Gastrocnemius medialis (tissue), 4 donors: ENCODE data around the gene DENND5B. TPM values are rescaled to one million over a fixed set of nuclear protein-coding genes. Genes with fewer than 3 reads are reported as not detected.

Source experiments
- ATAC-seq, 2 donors: fragments of 150-250 bp; one replicate each; pipeline ENCODE4 v1.9.1; 2016
- DNase-seq, 2 donors: peaks; one replicate each; pipeline ENCODE4 v3.0.0-alpha.2; 2019
- H3K27ac ChIP-seq, 4 donors: fragments of 200-600 bp; sonication (generic); 1 replicate in 1 of 4; 2 replicates in 3 of 4; pipeline ENCODE4 v1.5.1; 2016 to 2018; ENCODE audit warnings: mild to moderate bottlenecking in 2 of 4, moderate library complexity in 1 of 4
- H3K27me3 ChIP-seq, 3 donors: fragments of 200-600 bp; sonication (generic) in 2 of 3; 1 replicate in 1 of 3; 2 replicates in 2 of 3; pipeline versions ENCODE4 v1.5.1 to v1.6.0; 2016 to 2019; ENCODE audit warnings: mild to moderate bottlenecking in 1 of 3, moderate library complexity in 1 of 3
- H3K36me3 ChIP-seq, 2 donors: fragments of 200-600 bp; sonication (generic) in 1 of 2; one replicate each; pipeline ENCODE4 v1.5.1; 2017 to 2018
- H3K4me1 ChIP-seq, 2 donors: fragments of 200-600 bp; sonication (generic) in 1 of 2; one replicate each; pipeline ENCODE4 v1.5.1; 2016 to 2017; ENCODE audit warnings: mild to moderate bottlenecking in 2 of 2
- H3K4me3 ChIP-seq, 4 donors: fragments of 200-600 bp; sonication (generic) in 3 of 4; 1 replicate in 1 of 4; 2 replicates in 3 of 4; pipeline ENCODE4 v1.5.1; 2016 to 2019; ENCODE audit warnings: mild to moderate bottlenecking in 2 of 4
- H3K9me3 ChIP-seq, 3 donors: fragments of 200-600 bp; sonication (generic) in 2 of 3; 1 replicate in 1 of 3; 2 replicates in 2 of 3; pipeline ENCODE4 v1.5.1; 2016 to 2019
- CTCF ChIP-seq, 5 experiments: fragments of 450-650 bp in 3 of 5; fragments of 200-600 bp in 2 of 5; sonication (generic) in 2 of 5; IDR thresholded peaks in 4 of 5; conservative IDR thresholded peaks in 1 of 5; 1 replicate in 4 of 5; 2 replicates in 1 of 5; pipeline ENCODE4 v1.5.1; 2016 to 2019; ENCODE audit warnings: antibody characterized with exemption in 5 of 5, mild to moderate bottlenecking in 3 of 5, moderate library complexity in 3 of 5
- POLR2A ChIP-seq, 2 donors: fragments of 450-650 bp; IDR thresholded peaks; one replicate each; pipeline ENCODE4 v1.6.1; 2017; ENCODE audit warnings: antibody characterized with exemption in 2 of 2, mild to moderate bottlenecking in 2 of 2, moderate library complexity in 2 of 2
- in situ Hi-C, 4 donors: fragments of 200-750 bp; cut with MboI; loops; one replicate each; pipeline versions ENCODE4 v1.15.0 to v1.8.0; 2017; ENCODE audit warnings: low sequenced_read_pairs in 4 of 4
- intact Hi-C: fragments of 100-400 bp; cut with DNase I; formaldehyde crosslinking; loops from one replicate; pipeline ENCODE4 v1.15.1; 2023; ENCODE audit warnings: low total_unique reads
- total RNA-seq, 4 donors: library from RNA; depleted of rRNA; stranded (reverse); fragments of >200 nt; gene quantifications; one replicate each; pipeline versions ENCODE4 v1.1.0 to v1.2.3, GENCODE V29; 2016

Gene DENND5B
- total RNA-seq, 4 donors from 2014 or later = 12.5 to 33.7 (median 26.7) TPM

DNA sequence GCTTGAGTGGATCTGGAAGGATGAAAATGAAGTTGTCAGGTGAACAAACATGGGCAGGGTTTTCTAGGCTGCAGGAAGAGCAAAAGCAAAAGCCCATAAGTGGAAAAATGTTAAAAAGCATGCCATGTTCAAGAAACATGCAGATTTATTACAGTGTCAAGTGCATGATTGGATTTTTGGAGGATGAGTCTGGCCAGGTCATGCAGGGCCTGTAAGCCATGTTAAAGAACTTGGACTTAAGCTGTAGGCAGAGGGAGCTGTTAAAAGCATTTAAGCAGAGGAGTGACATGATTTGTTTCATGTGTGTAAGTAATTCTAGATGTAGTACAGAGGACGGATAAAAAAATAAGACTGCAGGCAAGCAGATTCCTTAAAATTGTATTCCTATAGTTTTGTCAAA, 248.7 kb downstream of the DENND5B start:
- no peaks in the 10 kb centered on the region for H3K9me3 ChIP-seq
- in situ Hi-C loops = no loop called here
- no peak overlapping the region for H3K27ac ChIP-seq
- ATAC-seq (no peak), DNase-seq (no peak)
- no peak overlapping the region for H3K4me3 ChIP-seq
- H3K36me3 ChIP-seq = no peaks in the 10 kb centered on the region
- no peaks in the 10 kb centered on the region for H3K27me3 ChIP-seq
- no peaks in the 10 kb centered on the region for H3K4me1 ChIP-seq
- no peak for TF ChIP-seq POLR2A (IDR thresholded peaks at IDR 0.05)
- intact Hi-C loops = no loop called here

- no peak overlapping the region for H3K4me3 ChIP-seq
- H3K4me1 ChIP-seq = no peaks in the 10 kb centered on the region
- TF ChIP-seq CTCF (IDR thresholded peaks at IDR 0.05 in 4 of 5, conservative IDR thresholded peaks at IDR 0.05 in 1 of 5) = no peak
- no peak for TF ChIP-seq POLR2A (IDR thresholded peaks at IDR 0.05)
- H3K27me3 ChIP-seq = no peaks in the 10 kb centered on the region
- in situ Hi-C loops (no loop called here), intact Hi-C loops (no loop called here)
- no peak overlapping the region for H3K27ac ChIP-seq
- no peaks in the 10 kb centered on the region for H3K36me3 ChIP-seq
- H3K9me3 ChIP-seq = no peaks in the 10 kb centered on the region
- DNase-seq (no peak), ATAC-seq (no peak)
Observed at GRCh38 chr12:31339831-31340622, 250.9 kb downstream of the DENND5B start.

- ATAC-seq = no peak
- no peaks in the 10 kb centered on the region for H3K27me3 ChIP-seq
- H3K4me3 ChIP-seq = no peak overlapping the region
- no peak for DNase-seq
- intact Hi-C loops = no loop called here
- H3K36me3 ChIP-seq = no peaks in the 10 kb centered on the region
- H3K9me3 ChIP-seq = no peaks in the 10 kb centered on the region
- no peak overlapping the region for H3K27ac ChIP-seq
- in situ Hi-C loops = no loop called here
- H3K4me1 ChIP-seq = no peaks in the 10 kb centered on the region
- no peak for TF ChIP-seq CTCF (IDR thresholded peaks at IDR 0.05 in 4 of 5, conservative IDR thresholded peaks at IDR 0.05 in 1 of 5)
- no peak for TF ChIP-seq POLR2A (IDR thresholded peaks at IDR 0.05)
Observed at GRCh38 chr12:31337952-31338351, 253.0 kb downstream of the DENND5B start.

Other genes starting within 250 kb of the DENND5B start
- gene ETFBKMT, start 68.6 kb upstream of the DENND5B start, total RNA-seq = 10 to 100 TPM in 1 of 4 donors, 1 to 10 TPM in 3; 2.6 to 13.5 (median 5.0) TPM
- 10 to 100 TPM; 14.9 to 27.2 (median 18.6) TPM for gene AMN1, start 137.9 kb upstream of the DENND5B start, total RNA-seq